HG03571 (cell line): Measurements from ENCODE around the gene SETD6.
"Not testable (repeated sequence)": the region's sequence is repeated elsewhere in the genome, so short reads cannot be mapped to it uniquely, and the experiment has no call there.

Source experiments
- ATAC-seq: cut with Tn5 transposase; IDR thresholded peaks from one replicate; pipeline ENCODE4 v1.9.1; 2021; ENCODE audit not compliant: unreplicated experiment

Gene SETD6

GRCh38 chr16:58535100-58535499 lies 19.8 kb downstream of the SETD6 start:
- no peak for ATAC-seq

DNA sequence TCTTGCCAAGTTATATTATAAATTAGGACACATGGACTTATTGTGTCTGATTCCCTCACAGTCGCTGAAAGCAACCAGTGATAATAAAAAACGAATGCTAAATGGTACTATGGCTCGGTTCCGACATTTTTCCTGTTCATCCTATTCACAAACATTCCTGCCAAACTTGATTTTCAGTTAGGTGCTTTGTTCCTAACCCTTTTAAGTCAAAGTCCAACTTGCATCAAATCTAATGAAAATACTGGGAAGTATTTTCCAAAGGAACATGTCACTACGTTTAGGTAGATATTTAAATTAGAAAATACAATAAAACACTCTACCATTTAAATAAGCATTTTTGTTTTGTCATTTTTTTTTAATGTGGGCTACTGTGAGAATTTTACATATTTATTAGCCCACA lies 21.0 kb downstream of the SETD6 start:
- no peak for ATAC-seq

GRCh38 chr16:58537124-58537906 lies 22.0 kb downstream of the SETD6 start:
- ATAC-seq: no peak

DNA sequence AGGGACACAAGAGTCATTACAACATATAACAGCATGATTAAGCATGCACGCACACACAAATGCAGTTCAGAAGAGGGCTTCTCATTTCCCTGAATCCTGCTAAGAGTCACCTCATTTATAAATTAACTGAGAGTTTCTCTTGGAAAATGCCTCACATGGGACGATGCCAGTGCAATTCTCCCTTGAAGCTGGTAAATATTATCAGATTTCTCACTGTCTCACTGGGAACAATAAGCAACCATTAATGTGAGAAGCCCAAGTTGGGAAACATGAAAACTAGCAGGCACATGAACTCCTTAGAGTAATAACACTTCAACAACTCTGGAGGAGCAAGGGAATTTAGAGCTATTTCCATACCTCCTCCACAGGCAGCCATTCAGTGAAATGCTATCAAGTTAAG lies 26.4 kb downstream of the SETD6 start:
- no peak for ATAC-seq

DNA sequence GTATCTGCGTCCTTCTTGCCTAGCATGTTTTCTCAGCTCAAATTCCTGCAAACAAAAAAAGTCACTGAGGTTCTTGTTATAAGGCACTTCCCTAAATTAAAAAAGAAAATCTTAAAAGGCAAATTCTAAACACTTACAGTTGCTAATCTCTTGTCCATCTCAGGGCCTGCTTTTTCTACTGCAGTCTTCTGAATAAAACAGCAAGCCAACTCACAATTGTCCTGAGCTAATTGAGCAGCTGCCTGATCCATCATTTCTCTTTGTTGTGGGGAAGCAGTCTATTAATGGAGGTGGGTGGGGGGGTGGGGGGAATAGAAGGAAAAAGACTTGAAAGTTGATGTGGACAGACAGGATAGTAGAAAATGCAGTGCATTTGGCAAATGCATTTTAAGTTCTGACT lies 27.0 kb downstream of the SETD6 start:
- ATAC-seq: no peak

DNA sequence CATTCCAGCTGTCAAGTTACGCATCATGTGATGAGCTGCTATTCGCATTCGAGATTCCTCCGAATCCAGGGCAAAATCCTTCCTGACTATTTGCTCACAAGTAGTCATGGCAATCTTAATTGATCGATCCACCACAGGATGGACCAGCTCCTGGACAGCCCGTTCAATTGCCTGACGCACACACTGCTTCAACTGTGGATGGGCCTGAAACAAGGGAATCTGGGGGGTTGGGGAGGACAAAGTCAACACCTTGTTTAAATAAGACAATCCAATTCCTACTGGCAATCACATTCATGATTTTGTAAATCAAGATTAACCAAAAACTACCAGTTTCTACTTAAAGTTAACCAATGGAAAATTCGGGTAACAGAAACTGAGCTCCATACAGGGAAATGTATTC lies 28.4 kb downstream of the SETD6 start:
- no peak for ATAC-seq

- ATAC-seq: no peak
Measured at GRCh38 chr16:58548378-58548777, 33.1 kb downstream of the SETD6 start.

DNA sequence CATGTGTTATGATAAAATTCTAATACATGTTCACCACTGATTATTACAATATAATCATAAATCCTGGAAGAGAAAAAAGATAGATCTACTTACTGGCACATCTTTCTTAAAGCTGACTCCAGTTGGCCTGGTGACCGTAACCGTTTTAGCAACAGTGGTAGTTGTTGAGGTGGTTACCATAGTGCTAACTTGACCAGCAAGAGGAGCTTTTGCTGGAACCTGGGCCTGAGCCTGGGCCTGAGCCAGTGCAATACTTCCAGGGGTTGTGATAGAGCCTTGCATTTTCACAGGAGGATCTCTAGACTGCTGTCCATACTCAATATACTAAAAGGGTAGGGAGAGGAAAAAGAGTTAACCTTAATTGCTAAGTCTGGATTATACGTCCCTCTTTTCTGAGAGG lies 36.2 kb downstream of the SETD6 start:
- ATAC-seq: no peak

- ATAC-seq: no peak
Measured at GRCh38 chr16:58556678-58557077, 41.4 kb downstream of the SETD6 start.

DNA sequence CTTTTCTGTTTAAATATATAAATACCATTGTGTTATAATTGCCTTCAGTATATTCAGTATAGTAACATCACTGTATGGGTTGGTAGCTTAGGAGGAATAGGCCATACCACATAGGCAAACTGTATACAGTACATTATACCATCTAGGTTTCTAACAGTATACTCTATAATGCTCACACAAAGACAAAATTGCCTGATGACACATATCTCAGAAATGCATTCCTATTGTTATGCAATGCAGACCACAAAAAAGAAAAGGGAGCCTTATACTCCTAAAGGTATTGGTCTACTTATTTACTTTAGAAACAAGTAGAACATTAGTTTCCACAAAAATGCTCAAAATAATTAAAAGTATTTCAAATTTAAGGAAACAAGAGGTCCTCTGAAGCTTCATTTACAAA lies 47.9 kb downstream of the SETD6 start:
- no peak for ATAC-seq

DNA sequence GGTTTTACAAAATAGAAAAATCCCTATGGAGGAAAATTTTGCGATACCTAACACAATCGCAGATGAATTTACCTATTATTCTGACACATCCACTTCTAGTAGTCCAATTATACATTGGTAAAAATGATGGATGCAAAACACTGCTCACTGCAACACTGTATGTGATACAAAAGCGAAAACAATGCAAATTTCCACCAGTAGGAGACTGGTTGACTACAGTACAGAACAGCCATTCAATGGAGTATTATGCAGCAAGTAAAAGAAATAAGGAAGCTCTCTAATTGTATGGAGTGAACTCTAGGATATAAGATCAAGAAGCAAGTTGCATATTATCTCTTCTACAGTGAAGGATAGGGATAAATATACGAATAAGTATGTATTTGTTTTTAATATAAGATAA lies 48.5 kb downstream of the SETD6 start:
- ATAC-seq: no peak

DNA sequence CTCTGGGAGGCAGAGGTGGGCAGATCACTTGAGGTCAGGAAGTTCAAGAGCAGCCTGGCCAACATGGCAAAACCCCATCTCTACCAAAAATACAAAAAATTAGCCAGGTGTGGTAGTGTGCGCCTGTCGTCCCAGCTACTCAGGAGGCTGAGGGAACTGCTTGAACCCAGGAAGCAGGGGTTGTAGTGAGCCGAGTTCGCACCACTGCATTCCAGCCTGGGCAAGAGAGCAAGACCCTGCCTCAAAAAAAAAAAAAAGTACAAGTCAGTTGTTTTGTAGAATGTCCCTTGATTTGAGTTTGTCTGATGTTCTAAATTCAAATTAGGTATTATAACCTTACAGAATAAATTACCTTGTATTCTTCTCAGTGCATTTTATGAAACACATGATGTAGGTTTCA lies 50.4 kb downstream of the SETD6 start:
- ATAC-seq: not testable (repeated sequence)
